ENCODE measurements around the gene FRMPD1.

DNA sequence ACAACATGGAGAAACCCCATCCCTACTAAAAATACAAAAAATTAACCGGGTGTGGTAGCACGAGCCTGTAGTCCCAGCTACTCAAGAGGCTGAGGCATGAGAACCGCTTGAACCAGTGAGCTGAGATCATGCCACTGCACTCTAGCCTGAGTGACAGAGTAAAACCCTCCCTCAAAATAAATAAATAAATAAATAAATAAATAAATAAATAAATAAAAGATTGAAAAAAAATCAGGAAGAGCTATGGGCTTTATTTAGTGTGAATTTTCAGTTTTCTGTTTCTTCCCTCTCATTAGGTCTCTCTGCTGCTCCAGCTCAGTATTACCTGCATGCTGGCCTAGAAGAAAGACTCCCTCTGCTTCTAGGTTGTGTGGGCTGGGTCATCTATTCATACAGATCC, 55.0 kb downstream of the FRMPD1 start:
- TF ChIP-seq EZH2 (IDR thresholded peaks at IDR 0.05; ENCODE audit: insufficient read depth, poor library complexity, severe bottlenecking) (no peak), EZH2phosphoT487 (IDR thresholded peaks at IDR 0.05; ENCODE audit: insufficient read depth, low read depth) (no peak)
